Mammary epithelial cell (primary cell): ENCODE measurements around the gene EVI2A.

Source experiments
- CTCF ChIP-seq, 2 donors: IDR thresholded peaks in 1 of 2; conservative IDR thresholded peaks in 1 of 2; 2 replicates each; pipeline ENCODE4 v1.5.1; 2011 to 2012; ENCODE audit warnings: inconsistent platforms in 2 of 2, low read length in 2 of 2, mild to moderate bottlenecking in 2 of 2, control low read depth in 1 of 2, low read depth in 1 of 2; ENCODE audit not compliant: insufficient read depth in 1 of 2; ENCODE audit errors: extremely low read depth in 1 of 2
- EZH2 ChIP-seq: IDR thresholded peaks from 2 replicates; pipeline ENCODE4 v1.6.1; 2012; ENCODE audit warnings: low read length, inconsistent platforms, borderline replicate concordance

DNA sequence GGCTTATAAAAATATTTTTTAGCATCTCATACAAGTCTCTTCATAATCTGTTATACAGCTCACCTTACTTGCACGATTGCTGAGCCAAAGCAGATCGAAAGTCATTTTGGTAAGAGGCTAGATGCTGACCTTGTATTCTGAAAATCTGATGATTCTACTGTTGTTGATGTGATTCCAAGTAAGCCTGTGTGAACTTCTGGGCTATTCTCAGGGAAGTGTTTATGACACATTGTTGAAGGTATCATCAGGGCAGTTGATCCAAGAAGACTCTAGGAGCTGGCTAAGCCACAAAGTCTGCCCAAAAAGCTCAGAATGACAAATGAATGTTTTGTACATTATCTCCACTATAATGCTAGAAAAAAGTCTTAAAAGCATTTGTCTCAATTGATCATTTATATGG, 40.4 kb downstream of the EVI2A start:
- TF ChIP-seq CTCF (conservative IDR thresholded peaks at IDR 0.05 in 1 of 2, IDR thresholded peaks at IDR 0.05 in 1 of 2; ENCODE audit: extremely low read depth in 1 of 2, insufficient read depth in 1 of 2, low read depth in 1 of 2, low read length in 2 of 2) (no peak), EZH2 (no peak)
